Right renal cortex interstitium (tissue), 3 donors: Measurements from ENCODE around the gene KIF27. TPM values are rescaled to one million over a fixed set of nuclear protein-coding genes. Genes with fewer than 3 reads are reported as not detected.
A peak's percentile ranks its signal among the peaks of the same experiment; 100 is the strongest.
"Not testable (repeated sequence)": the region's sequence is repeated elsewhere in the genome, so short reads cannot be mapped to it uniquely, and the experiment has no call there.

Source experiments
- DNase-seq, 3 donors: peaks; one replicate each; pipeline ENCODE4 v3.0.0-alpha.2; 2013; ENCODE audit warnings: low read depth in 3 of 3, low spot score in 2 of 3
- polyA plus RNA-seq, 3 donors: library from polyadenylated mRNA; unstranded; fragments of 120-200 nt; gene quantifications; one replicate each; pipeline ENCODE4 v1.2.1, GENCODE V29; 2013; ENCODE audit not compliant: insufficient read length in 3 of 3

Gene KIF27
- polyA plus RNA-seq, 3 donors: 19.7 to 22.1 (median 21.4) TPM

DNA sequence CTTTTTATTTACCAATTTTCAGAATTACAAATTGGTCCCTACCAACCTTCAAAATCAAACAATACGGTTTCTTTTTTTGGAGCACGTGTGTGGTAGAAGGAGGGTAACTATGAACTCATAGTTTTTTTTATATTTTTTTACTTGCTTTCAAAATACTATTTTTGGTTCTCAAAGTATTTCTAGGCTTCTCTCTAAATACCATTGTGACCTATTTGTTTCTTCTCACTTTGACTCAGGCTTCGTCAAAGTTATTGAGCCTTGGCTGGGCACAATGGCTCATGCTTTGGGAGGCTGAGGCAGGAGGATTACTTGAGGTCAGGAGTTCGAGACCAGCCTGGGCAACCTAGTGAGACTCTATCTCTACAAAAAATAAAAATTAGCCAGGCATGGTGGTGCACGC, 11.6 kb upstream of the KIF27 start:
- DNase-seq: no peak

DNA sequence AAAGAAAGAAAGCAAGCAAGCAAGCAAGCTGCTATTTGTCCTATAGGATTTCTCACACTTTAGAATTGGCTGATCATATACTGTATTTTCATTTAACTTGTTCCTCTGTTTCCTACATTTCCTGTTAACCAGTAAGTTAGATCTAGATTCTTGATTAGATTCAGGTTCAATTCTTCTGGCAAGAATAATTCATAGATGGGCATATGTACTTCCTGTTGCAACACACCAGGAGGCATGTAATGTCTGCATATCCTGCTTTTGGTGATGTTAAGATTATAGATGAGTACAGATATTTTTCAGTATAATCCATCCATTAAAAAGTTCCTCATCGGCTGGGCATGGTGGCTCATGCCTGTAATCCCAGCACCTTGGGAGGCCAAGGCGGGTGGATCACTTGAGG, 10.8 kb upstream of the KIF27 start:
- no peak for DNase-seq

DNA sequence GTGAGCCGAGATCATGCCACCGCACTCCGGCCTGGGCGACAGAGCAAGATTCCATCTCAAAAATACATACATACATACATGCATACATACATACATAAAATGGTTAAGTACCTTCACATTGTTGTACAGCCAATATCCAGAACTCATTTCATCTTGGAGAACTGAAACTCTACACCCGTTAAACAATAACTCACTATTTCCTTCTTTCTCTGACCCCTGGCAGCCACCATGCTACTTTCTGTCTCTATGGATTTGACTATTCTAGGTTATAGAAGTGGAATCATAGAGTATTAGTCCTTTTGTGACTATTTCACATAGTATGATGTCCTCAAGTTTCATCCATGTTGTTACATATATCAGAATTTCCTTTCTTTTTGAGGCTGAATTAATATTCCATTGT, 9.6 kb upstream of the KIF27 start:
- DNase-seq: no peak

DNA sequence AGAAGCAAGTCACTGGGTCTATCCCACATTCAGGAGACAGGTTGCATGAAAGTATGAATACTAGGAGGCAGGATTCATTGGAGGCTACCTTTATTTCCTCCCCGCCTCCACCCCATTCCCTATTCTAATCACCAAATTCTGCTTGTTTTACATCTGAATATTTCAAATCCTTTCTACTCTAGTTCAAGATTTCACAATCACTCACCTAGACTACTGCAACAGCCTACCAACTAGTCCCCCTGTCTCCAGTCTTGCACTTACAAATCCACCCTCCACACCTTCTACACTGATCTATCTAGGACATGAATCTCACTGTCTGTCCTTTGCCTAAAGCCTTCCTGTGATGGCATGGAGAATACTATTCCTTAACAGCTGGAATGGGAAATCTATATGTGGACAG, 6.4 kb upstream of the KIF27 start:
- DNase-seq: no peak

DNA sequence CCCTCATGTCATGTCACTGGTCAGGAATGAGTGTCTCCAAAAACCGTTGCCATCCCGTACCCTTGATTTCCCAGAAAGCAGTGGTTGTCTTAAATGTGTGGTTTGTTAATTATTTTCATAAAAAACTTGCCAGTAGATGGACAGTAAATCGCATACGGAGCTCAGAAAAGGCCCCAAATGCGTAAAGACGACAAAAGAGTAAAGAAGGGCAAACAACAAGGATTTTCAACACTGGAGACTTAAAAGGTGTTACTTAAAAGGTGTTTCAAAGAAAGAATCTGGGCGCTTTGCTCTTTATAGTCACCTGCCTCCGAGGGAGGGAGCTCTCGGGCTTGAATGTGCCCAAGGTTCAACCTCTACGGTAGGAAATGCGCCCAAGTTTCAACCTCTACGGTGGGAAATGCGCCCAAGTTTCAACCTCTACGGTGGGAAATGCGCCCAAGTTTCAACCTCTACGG, 734 bp downstream of the KIF27 start:
- peak; percentile 38 to 67 (median 53) for DNase-seq

DNA sequence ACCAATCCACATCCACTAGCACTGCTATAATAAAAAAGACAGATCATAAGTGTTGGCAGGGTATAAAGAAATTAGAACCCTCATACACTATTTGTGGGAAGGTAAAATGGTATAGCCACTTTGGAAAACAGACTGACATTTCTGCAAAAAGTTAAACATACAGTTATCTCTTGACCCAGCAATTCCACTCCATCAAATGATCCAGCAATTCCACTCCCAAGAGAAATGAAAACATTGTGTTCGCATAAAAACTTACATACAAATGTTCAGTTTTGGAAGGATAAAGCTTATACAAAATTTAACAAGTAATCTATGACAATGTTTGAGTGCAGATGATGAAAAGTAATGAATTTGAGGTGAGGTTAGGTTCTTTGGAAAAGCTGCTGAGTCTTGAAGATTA, 2.1 kb downstream of the KIF27 start:
- DNase-seq: no peak

DNA sequence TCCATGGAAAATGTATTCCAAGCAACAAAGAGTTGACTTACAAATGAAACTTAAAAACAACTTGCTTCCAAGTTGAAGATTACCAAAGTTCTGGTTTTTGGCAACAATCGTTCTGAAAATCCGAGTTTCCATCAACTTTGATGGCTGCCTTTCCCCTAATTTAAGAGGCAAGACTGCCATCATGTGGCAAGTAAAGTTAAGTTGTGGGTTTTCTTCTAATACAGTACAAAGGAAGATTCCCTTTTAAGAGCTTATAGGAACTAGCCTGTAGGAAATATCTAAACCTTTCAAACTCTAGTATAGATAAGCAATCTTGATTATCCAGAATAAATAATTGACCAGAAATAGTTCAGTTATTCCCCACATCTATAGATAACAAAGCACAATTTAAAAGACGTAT, 9.0 kb downstream of the KIF27 start:
- DNase-seq: not testable (repeated sequence)

DNA sequence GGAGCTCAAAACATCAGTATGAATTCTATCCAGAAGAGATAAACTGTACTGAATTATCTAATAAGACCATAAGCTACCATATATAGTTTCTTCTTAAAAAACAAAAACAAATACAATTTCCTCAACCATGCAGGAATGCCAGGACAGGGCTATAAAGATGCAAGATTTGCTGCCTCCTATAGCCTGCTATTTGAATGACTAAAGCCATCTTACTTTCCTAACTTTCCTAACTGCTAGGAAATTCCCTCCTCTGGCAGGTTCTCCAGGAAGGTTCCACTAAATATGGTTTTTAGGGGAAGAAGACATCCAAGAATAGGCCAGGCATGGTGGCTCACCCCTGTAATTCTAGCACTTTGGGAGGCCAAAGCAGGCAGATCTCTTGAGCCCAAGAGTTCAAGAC, 15.1 kb downstream of the KIF27 start:
- no peak for DNase-seq

DNA sequence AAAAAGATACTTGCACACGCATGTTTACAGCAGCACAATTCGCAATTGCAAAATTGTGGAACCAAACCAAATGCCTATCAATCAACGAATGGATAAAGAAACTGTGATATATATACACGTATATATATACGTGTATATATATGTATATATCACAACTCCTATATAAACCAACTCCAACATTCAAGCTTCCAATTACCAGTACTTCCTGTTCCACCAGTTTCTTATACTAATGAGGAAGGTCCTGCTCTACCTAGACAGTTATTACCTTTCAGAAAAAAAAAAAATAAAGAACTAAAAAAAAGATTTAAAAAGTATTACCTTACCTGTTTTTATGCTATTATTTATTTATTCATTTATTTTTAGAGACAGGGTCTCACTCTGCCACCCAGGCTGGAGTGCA, 20.6 kb downstream of the KIF27 start:
- DNase-seq: not testable (repeated sequence)

DNA sequence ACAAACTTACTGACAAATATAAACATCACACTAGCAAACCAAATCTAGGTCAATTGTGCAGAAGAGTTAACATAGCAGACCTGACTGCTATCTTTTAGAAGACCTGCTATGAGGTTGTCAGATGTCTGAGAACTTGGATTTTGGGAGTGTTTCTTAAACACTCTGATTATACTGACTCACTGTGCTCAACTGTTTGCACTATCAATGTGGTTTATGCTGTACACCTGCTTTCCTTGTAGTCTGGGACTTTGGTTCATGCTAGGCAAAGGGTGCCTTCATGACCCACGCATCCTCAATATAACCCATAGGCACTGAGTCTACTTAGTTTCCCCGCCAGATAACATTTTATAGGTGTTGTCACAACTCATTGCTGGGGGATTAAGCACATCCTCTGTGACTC, 26.9 kb downstream of the KIF27 start:
- not testable (repeated sequence) for DNase-seq

DNA sequence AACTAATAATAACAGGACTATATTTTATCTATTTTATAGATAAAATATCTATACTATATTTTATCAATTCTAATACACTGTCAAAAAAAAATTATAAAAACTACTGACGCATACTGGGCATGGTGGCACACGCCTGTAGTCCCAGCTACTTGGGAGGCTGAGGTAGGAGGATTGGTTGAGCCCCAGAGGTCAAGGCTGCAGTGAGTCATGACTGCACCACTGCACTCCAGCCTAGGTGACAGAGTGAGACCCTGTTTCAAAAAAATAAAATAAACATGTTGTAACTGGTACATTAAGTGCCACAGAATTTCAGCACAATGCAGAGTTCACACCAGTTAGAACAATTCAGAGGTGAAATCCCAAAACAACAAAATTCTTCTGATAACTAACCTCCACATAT, 34.7 kb downstream of the KIF27 start:
- not testable (repeated sequence) for DNase-seq

DNA sequence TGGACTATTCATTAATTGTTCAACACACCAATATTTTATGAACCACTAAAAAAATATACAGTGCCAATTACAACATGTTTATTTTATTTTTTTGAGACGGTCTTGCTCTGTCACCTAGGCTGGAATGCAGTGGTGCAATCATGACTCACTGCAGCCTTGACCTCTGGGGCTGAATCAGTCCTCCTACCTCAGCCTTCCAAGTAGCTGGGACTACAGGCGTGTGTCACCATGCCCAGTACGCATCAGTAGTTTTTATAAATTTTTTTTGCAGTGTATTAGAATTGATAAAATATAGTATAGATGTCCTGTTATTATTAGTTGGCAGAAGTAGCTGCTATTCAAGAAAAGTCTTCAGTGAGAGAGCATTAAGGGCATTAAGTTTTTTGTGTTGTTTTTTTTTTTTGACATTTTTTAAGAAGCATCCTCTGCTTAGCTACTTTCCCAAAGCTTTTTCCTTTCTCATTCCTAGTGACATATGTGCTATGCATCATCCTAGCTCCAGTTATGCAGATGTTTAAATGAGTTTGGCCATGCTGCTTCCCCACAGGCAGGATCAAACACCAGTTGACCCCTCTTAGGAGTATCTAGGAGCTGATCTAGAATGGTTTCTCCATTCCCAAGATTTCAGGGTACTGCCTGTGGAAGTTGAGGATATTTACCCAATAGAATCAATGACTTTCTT, 35.5 kb downstream of the KIF27 start:
- DNase-seq: not testable (repeated sequence)

DNA sequence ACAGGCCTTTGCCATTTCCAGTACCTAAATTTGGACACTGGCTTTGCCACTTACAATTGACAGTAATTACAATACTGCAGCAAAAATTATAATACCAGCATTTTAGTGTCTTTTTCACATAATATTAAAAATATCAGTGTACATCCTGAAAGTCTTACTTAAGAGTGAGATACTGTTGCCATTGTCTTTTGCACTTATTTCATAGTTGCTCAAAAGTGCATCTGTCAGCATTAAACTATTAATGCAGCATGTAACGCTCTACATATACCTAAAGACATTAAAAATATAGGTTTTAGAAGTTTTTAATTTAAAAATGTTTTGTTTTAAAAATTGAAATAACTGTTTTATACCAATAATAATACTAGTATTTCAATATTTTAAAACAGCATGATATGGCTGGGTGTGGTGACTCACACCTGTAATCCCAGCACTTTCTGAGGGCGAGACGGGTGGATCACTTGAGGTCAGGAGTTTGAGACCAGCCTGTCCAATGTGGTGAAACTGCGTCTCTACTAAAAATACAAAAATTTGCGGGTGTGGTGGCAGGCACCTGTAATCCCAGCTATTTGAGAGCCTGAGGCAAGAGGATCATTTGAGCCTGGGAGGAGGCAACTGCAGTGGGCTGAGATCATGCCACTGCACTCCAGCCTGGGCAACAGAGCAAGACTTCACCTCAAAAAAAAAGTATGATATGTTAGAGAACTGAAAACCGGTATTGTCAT, 39.4 kb downstream of the KIF27 start:
- not testable (repeated sequence) for DNase-seq

DNA sequence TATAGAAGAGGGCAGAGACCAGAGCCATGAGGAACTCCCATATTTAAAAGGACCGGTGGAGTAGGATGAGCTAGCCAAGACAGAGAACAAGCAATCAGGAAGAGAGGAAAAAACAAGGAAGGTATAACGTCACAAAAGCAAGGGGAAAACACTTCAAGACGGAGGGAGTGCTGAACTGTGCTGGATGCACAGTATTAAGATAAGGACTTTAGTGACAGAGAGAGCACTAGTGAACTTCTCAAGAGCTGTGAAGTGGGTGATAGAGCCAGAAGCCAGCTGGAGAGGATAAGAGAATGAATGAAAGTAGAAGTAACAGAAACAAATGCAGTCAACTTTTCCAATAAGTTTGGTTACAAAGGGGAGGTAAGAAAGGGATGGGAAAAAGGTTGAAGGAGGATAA, 45.7 kb downstream of the KIF27 start:
- DNase-seq: not testable (repeated sequence)

DNA sequence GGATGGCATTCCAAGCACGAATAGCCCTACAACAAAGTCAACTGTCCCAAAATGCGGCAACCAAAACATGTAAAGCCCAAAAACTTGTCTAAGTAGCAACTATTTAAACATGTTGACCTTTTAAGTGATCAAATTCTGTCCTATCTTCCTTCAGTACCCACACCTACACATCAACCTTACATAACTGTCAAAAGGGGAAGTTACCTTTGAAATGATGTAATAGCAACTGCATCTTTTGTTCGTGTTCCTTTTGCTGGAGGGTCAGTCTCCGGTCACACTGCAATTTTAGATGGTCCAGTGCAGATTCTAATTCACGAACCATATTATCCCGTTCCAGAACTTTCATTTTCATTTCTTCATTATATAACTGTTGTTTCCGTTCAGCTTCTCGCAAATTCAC, 71.3 kb downstream of the KIF27 start:
- not testable (repeated sequence) for DNase-seq

DNA sequence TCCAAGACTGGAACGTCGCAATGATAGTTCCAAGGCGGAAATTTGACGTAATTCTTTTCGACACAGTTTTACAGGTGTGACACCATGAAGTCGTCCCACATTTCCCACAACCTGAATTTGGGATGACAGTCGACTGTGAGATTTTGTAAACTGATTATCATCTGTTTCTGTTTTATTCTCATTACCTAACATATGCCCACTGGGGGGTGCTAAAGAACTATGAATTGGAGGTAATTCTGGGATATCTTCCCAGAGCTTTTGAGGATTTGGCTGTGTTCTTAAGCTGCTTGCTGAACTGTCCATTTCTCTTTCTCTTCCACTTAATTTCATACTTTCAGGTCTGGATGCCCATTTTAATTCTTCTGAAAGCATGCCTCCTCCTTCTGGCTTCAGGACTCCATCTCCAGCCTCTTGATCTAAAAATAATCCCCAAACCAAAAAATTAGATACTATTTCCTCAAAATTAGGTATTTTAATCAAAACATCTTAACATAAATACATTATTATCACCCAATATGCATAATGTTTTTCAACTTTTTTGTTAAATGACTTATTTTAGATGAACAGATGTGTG, 84.1 kb downstream of the KIF27 start:
- DNase-seq: not testable (repeated sequence)

DNA sequence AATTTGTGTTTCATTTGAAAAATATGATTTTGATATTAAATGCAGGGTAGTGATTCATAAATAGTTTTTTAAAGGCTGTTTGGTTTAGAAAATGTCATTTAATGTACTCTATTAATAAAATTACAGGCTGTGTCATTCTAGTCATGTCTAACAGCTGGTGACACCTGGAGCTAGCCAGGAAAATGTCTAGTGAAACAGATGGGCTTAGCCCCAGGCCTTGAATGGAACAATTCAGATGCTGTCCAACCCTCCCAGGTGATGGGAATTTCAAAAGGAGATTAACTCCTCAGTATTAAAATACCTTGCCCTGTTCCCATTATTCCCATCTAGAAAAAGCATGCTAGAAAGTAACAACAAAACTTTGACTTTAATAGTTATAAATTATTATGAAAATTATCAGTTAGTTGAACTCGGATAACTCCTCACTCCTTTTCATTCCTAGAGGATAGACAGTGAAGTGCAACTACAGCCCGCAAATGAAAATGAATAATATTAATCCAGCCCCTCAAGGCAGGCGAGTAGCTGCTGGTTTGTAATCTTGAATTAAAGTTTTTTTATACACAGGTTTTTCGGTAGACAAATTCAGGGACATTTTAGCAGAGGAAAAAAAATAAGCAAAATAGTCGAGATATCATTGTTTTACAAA, 90.7 kb downstream of the KIF27 start:
- DNase-seq: not testable (repeated sequence)

DNA sequence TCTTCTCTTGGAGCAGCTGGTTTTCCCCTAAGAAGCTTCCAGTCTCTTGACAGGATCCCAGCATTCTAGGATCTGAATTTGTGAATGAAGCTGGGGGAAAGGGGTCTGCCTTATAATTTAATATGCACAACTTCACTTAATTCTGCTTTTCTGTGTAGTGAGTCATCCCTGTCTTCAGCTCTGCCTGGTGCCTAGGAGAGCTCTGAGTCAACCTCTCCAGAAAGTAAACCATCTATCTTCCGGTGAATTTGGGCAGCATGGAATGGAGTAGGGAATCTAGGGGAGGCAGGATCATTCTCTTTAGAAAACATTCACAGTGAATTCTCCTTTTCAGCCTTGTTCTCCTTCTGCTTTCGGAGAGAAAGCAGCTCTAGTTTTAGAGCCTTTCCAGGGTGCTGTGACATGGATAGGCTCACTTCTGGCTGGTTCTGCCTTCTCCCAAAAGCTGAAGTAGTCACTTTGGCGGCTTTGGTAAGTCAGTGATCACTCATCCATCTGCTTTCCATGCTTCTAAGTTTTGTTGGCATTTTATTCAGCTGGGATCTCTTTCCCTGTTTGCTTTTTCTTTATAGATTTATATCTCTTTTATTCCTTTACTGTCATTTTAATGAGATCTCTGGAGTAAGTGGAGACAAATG, 96.1 kb downstream of the KIF27 start:
- not testable (repeated sequence) for DNase-seq

DNA sequence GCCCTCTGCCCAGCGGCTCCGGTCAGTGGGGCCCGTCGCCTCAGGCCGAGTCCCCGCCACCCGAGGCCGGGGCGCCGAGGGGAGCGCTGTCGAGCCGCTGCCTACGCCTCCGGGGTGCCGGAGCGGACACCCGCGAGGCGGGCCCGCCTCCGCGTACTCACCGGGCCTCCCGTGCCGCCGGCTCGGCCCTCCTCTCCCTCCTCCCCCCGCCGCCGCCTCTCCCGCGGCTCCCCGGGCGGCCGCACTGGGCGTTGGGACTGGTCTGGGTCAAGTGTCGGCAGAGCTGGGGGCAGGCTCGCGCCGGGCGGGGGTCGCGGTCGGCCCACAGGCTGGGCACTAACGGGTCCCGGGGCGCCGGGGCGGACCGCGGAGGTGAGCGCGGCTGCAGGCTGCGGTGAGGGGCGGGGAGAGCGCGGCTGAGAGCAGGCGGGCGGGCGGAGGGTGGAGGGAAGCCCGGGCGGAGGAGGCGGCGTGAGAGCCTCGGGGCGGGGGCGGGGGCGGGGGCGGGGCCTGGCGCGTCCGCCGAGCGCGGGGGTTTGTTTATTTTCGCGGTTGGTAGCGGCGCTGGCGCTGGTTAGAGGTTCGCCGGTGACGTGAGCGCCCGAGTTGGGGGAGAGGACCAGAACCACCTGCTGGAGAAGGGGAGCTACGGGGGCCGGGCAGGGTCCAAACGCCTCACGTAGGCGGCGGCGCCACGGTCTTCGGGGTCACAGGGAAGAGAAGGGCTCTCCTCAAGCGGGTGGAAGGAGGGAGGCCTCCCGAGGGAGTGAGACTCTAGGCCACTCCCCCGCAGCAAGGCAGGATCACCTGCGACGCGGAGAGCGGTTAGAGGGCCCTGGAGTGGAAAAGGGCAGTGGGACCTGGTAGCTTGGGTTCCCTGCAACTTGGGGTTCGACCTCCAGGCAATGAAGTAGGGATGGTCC, 103.6 kb downstream of the KIF27 start, which contains the start of gene GKAP1:
Gene GKAP1 (minus strand): TSS at position 414 of the 923 bp plus-strand sequence. CDS start 11,252 bp downstream, outside the sequence.
- peak in 2 of 3 donors; percentile 18 to 27 for DNase-seq

DNA sequence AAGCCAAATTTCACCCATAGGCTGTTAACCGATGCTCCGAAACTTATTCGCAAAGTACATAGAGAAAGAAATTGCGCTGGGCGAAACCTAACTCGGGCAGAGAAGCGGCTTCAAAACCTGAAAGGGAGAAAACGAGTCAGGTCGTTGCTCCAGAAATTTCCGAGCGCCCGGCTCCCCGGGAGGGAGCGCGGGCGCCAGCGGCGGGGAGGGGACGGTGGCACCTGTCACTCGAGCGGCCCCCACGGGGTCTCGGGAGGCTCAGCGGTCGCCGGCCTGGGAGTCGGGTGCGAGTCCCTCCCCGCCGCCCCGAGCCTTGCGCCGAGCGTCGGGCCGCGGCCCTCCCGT, 104.2 kb downstream of the KIF27 start:
- DNase-seq: peak in 1 of 3 donors; percentile 6
